HG03280 (cell line): ENCODE measurements around the gene NDUFB10.
"Not testable (repeated sequence)": the region's sequence is repeated elsewhere in the genome, so short reads cannot be mapped to it uniquely, and the experiment has no call there.

Experiments
- ATAC-seq: cut with Tn5 transposase; IDR thresholded peaks from one replicate; pipeline ENCODE4 v1.9.1; 2021; ENCODE audit warnings: mild to moderate bottlenecking, moderate library complexity; ENCODE audit not compliant: unreplicated experiment

Gene NDUFB10

DNA sequence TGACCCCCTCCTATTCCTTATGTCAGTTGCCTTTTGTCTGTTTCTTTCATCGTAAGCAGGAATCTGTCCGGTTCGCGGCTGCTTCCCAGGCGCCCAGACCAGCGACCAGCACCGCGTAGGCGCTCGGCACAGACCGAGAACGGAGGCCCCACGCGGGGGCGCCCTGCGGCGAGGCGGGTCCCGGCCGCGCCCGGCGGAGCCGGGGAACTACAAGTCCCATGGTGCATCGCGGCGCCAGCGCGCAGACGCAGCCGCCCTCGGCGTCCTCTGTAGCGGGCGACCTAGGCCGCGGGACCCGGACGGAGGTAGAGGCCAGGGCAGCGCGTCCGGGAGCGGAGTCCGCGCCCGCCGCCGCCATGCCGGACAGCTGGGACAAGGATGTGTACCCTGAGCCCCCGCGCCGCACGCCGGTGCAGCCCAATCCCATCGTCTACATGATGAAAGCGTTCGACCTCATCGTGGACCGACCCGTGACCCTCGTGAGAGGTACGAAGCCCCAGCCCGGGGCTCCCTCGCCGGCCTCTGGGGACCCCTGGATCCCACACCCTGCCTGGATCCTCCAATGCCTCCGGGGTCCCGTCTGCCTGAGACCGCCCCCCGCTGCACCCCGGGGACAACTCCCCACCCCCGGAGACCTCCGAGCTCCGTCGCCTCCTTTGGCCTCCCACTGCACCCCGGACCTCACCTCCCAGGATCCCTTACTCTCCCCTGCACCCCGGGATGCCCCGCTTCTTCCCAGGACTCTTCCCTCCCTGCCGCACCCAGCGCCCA, at the start of gene NDUFB10:
NDUFB10 (plus strand) TSS at position 270 of the 771 bp plus-strand sequence; CDS start at position 357, 87 bp downstream.
- ATAC-seq = peak; percentile 81

DNA sequence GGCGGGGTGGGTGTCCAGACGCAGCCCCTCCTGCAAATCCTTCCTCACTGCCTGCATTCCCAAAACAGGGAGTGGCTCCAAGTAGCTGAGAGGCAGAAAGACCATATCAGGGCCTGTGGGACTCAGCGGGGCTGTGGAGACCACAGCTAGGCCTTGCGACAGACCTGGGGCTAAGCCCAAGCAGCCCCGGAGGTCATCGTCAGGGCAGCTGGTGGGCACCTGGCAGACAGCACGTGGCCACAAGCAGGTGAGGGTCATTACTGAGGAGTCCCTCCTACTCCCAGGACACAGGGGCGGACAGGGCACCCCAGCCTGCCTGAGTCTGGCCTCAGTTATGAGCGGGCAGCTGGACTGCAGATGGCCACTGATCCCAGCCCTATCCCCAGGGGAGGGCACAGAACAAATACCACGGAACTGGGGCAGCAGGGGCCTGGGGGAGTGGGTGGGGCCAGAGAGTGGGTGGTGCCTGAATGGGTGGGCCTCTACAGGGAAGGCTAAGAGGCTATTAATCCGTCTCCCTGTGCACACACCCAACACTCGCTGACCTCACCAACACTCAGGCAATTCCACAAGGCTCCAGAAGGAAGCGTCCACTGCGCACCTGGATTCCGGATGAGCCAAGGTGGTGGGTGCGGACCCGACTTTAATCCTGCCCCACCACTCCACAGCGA, 49.6 kb upstream of the NDUFB10 start:
- ATAC-seq = no peak

DNA sequence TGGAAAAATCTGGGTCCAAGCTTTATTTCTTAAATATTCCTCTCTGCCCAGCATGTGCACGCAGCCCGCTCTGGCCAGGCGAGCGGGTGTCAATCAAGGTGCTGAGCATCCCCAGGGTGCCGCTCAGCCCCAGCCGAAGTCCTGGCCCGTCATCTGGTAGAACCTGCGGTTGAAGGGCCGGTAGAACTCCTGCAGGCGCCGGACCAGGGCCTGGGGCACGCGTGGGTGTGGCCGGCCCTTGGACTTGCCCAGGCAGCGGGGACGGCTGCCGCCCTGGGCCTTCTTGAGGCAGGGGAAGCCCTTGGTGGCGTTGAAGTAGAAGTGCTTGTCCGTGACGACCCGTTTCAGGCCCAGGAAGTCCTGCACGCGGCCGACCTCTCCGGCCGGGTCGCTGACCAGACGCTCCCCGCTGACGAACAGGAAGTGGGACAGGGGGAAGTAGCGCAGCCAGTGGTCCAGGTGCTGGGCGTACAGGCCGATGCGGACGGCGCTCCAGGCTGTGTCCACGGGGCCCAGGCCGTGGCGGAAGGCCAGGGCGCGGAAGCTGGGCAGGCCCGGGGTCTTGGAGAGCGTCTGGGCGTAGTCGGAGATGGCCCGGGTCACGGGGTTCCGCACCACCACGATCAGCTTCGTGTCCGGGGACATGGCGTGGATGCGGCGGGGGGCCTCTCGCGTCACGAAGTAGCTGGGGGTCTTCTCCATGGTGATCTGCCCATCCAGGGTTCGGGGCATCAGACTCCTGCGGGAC, 47.7 kb upstream of the NDUFB10 start:
- ATAC-seq = no peak

DNA sequence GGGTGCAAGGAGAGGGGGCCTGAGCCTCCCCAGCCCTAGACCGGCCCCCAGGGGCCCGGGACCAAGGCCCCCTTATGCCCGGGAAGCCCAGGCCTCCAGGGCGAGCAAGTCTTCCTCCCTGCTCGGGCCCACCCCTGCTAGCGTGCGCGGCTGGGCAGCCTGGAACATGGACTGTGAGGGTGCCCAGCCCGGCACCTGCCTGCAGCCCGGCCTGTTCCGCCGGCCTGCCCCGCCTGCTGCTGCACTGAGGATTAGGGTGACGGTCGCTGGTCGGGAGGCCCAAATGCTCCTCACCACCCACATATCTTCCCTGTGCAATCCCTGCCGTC, 47.2 kb upstream of the NDUFB10 start:
- ATAC-seq = no peak

DNA sequence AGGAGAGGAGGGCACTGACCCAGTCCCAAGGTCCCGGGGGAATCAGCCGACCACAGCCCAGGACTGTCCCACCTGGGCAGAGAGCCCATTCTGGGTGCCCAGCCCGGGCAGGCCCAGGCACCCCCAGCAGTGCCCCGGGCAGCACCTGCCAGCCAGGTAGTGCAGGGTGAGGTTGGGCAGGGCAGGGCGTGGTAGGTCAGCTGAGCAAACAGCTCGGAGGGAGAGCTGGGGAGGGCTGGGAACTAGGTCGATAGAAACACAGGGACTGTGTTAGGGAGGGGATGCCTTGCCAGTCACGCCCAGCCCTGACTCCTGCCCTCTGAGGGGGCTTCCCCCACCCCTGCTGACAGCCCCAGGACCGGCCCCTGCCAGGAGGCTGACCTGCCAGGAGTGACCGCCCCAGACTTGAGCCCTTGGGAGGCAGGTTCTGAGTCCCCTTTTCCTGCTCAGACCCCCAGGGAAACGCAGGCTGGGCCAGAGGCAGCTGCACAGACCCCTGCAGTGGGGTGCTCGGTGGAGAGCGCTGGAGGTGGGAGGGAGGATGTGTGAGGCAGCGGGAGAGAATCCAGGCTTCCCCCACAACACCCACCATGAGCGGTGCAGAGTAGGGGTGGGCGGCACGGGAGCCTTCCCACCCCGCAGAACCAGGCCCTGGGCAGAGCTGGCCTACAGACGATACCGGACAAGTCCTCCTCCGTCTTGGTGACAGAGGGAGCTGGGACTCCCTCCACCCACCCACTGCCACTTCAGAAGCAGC, 45.8 kb upstream of the NDUFB10 start:
- ATAC-seq = no peak

DNA sequence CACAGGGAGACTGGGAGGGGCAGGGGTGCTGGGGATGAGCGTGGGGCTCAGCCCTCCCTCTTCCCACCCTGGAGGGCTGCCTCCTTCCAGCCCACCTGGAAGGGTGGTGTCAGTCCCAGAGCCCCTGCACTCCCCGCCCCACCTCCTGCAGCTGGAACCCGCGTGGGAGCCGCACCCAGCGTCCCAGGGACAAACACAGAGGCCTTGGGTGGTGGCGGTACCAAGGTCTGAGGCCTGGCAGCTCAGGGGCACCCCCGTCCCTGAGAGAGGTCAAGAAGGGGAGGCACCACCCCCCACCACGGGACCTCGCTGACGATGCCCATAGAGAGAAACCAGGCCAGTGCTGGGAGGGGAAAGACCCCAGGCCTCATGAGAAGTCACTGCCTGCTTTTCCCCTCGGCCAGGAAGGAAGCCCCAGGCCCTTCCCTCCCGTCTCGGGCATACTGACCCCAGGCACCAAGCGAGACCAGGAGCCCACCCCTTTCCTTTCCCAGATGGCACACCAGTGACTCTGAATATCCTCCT, 45.2 kb upstream of the NDUFB10 start:
- no peak for ATAC-seq

DNA sequence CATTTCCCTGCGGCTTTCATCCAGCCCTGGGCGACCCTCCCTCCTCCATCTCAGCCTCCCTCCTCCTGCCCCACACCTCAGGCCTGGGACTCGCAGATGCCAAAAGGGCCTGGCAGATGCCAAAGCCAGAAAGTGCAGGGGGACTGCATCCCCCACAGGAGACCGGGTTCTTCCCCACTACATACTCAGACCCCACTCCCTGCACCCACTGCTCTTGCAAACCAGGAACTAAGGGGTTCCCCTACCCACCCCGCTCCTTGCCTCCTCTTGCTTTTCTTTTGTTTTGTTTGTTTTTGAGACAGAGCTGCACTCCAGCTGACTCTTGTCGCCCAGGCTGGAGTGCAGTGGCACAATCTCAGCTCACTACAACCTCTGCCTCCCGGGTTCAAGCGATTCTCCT, 44.4 kb upstream of the NDUFB10 start:
- no peak for ATAC-seq

DNA sequence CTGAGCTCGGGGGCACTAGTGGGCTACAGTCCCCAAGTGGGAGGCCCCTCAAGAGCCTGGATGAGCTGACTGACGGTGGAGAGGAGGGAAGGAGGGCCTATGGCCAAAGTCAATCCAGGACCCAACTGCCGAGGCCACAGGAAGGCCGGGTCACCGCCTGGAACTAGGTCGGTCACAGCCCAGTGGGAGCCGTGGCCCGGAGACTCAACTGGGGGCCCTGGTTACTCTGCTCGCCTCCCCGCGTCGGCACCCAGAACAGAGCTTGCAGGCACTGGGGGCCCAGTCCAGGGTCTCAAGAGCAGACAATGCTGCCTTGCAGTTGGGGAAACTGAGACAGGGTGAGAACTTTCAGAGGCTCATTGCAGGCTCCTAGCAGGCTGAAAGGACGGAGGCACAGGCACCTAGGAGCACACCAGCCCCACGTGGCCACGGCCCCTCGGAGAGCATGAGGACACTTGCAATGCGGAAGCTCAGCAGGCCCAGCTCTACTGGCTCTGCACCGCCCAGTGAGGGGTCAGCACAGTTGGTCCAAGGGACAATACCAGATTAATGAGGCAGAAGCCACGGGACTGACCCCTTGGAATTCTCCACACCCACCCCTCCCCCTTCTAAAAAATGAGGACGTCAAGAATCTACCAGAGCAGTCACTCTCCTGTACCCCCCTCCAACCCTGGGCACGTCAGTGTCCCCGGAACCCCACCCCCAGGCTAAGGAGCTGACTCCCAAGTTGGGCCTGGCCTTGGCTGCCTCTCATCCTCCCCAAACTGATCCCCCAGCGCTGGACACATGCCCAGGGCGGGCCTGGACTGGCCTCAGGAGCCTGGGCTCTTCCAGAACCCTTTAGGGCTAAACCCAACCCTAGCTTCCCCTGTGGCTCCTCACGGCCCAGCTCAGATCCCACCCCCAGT, 43.4 kb upstream of the NDUFB10 start:
- no peak for ATAC-seq

DNA sequence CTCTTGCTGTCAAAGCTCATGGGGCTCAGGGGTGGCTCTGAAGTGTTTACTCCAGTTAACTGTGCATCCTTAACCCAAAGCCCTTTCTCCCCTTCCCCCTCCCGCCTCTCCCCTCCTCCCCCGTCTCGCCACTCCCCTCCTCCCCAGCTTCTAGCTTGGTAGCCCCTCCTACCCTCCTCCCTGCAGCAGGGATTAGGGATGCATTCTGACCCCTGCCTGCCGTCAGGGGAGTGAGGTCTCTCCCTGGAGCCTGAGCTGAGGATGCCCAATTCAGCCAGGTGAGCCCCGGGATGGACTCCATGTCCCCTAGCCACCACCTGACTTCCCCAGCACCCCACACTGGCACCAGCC, 42.7 kb upstream of the NDUFB10 start:
- ATAC-seq = no peak

DNA sequence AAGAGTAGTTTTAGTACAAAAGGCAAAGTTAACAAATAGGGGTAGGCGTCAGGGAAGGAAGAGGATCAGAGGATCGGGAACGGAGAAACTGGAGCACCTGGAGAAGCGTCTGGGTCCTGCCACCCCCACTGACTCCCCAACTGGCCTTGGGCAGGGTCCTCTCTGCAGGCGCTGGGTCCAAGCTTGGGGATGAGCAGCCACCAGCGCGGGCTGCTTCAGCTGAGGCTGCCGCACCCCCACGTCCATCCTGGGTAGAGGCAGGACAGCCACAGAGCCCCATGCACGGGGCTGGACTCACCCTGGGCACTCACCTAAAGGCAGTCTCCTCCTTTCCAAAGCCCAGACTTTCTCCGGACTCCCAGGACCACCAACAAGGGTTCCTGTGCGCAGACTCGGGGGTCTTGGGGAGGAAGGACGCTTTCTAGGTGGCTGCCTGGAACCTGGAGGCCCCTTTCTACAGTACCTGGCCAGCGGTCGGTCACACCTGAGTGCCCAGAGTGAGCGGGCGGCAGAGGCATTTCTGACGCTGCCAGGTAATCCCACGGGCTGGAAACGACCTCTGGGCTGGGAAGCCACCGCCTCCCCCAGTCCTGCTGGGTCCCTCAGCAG, 42.2 kb upstream of the NDUFB10 start:
- no peak for ATAC-seq

DNA sequence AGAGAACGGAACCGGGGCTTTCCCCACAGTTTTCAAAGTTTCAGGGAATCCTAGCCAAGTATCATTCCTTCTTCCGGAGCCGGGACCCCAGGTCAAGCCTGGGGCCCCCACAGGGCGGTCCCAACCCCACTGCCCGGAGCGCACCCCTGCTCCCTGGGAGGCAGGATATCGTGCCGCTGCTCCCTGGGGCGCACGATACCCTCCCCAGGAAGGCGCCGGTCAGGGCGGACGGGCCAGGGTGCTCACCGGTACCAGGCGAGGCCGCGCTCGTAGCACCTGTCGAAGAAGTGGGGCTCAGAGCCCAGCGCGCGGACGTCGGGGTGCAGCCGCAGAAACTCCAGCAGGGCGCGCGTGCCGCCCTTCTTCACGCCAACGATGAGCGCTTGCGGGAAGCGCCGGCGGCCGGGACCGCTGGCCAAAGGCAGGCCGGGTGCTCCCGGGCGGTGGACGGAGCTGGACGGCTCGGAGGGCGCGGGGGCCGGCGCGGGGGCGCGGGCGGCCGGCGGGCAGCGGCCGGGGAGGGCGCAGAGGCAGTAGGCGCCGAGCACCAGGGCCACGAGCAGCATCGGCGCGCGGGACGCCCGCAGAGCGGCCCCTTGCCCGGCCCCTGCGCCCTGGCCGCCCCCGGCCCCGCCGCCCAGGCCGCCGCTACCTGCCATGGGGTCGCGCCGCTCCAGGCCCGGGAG, 41.5 kb upstream of the NDUFB10 start:
- no peak for ATAC-seq

DNA sequence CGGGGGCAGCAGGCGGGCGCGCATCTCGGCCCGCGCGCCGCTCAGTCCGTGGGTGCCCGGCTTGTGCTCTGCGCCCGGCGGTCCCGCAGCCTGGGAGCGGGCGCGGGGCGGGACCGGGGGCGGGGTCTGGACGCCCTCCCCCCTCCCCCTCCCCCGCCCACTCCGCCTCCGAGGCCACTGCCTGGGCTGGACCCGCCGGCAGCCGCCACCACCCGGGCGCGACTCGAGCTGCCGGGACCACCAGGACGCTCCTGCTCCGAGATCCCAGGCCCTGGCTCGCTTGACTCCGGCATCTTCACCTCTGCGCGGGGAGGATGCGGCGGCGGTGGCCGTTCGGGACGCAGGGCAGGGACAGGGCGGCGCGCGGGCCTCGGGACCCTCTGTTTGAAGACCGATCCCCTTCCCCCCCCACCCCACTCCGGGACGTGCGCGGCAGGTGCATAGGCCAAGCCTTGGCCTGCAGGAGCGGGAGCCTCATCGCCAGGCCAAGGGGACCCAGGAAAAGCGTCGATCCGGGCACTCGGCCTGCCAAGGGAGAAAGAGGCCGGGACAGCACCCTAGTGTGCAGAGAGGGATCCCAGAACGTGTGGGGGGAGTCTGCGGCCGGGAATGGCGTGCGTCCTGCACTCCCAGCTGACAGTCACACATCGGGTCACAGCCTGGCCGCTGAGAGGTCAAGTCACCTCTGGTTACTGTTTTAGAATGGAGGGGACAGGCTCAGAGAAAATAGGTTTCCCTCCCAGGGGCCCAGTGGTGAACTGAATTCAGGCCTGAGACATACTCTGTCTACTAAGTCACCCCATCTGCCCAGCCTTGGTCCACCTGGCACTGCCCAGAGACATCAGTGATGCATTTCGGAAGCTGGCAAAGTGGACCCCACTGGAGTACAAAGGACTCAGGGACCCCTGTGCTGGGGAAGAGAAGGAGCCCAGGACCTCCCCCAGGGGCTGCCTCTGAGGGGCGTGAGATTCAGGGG, 40.7 kb upstream of the NDUFB10 start, which contains the start of gene HS3ST6:
HS3ST6 (minus strand) TSS at position 65 of the 976 bp plus-strand sequence. CDS start 92 bp downstream, outside the sequence.
- ATAC-seq = no peak

DNA sequence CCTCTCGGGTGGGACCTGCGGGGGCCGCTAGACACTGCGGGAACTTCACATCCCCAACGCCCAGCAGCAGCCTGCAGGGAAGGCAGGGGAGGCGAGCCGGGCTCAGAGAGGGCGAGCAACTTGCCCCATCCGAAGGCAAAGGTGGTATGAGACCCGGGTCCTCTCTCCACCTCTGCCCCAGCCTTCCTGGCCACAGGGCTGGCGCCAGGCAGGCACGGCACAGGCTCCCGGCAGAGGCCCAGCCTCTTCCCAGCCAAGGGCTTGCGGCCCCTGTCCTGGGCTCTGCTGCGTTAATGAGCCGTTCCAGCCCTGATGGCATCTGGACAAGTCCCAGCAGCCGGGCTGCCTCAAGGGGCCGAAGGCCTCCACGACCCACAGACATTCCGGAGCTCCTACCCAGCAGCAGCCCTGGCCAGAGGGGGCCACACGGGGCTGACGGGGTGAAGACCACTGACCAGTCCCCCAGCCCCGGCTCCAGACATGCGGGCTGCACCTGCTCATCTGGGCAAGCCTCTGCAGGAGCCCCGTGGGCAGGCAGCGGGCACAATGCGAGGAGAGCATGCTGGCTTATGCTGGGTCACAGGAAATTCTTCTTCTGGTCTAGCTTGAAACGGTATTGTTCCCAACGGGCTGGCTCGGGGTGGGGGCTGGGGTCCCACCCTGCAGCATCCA, 39.9 kb upstream of the NDUFB10 start:
- no peak for ATAC-seq

DNA sequence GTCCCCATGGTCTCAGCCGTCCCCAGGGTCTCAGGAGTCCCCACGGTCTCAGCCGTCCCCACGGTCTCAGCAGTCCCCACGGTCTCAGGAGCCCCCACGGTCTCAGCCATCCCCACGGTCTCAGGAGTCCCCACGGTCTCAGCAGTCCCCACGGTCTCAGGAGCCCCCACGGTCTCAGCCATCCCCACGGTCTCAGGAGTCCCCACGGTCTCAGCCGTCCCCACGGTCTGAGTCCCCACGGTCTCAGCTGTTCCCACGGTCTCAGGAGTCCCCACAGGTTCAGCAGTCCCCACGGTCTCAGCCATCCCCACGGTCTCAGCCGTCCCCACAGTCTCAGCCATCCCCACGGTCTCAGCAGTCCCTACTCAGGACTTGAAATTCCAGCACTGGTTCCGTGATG, 39.2 kb upstream of the NDUFB10 start:
- not testable (repeated sequence) for ATAC-seq

DNA sequence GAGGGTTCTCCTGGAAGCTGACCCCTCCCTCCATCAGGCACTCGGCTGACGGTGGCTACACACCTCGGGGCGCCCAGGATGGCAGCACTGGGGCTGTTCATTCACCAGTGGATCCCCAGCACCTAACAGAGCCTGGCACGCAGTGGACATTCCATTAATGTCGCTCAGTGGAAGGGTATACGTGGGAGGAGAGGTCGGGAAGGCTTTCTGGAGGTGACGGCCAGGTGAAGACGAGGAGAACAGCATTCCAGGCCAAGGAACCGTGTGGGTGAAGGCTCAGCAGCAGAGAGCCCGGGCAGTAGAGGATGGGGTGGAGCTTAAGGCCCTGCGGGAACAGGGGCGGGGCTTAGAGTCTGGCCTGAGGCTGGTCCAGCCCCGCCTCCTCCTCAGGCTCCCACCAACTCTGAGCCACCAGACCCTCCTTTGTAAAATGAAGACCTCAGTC, 38.6 kb upstream of the NDUFB10 start:
- no peak for ATAC-seq

DNA sequence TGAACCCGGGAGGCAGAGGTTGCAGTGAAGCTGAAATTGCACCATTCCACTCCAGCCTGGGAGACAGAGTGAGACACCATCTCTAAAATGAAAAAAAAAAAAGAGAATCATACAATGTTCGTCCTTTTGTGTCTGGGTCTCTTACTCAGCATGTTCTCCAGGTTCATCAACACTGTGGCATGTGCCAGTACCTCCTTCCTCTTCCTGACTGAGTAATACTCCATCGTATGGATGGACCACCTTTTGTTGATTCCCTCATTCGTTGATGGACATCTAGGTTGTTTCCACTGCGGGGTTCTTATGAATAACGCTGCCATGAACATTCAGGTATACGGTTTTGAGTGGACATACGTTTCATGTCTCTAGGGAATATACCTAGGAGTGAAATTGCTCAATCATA, 37.0 kb upstream of the NDUFB10 start:
- ATAC-seq = no peak
